NCI-H460 (cell line): ENCODE measurements around the gene PLPP4. TPM values are rescaled to one million over a fixed set of nuclear protein-coding genes. Genes with fewer than 3 reads are reported as not detected.

Source experiments
- DNase-seq: peaks from one replicate; pipeline ENCODE4 v3.0.0-alpha.2; 2016; ENCODE audit warnings: low read depth; ENCODE audit errors: extremely low read depth
- polyA plus RNA-seq: library from polyadenylated mRNA; depleted of rRNA; stranded (reverse); fragments of >200 nt; gene quantifications from 2 replicates; pipeline ENCODE4 v1.2.3, GENCODE V29; 2014; cell fraction: nucleus; rRNA removed
- total RNA-seq: library from RNA; depleted of rRNA; stranded (reverse); fragments of >200 nt; shearing (Covaris generic); gene quantifications from 2 replicates; pipeline ENCODE4 v1.2.3, GENCODE V29; 2014; rRNA removed

The PLPP4 gene
- total RNA-seq = not detected in 2 replicates
- polyA plus RNA-seq = not detected in 2 replicates

GRCh38 chr10:120456626-120457430, at the start of gene PLPP4:
Gene PLPP4, plus strand, starts transcription at chr10:120457227. Its CDS starts 79 bp downstream, at chr10:120457306.
- no peak for DNase-seq

- DNase-seq = no peak
These were observed 47.2 kb upstream of the PLPP4 start for GRCh38 chr10:120409816-120410215.

GRCh38 chr10:120414946-120415345, 42.1 kb upstream of the PLPP4 start:
- no peak for DNase-seq

- no peak for DNase-seq
These were observed 41.2 kb upstream of the PLPP4 start for GRCh38 chr10:120415709-120416330.

GRCh38 chr10:120420421-120420820, 36.6 kb upstream of the PLPP4 start:
- DNase-seq = no peak

- DNase-seq = no peak
These were observed 35.8 kb upstream of the PLPP4 start for GRCh38 chr10:120421250-120421649.

GRCh38 chr10:120422457-120422856, 34.6 kb upstream of the PLPP4 start:
- no peak for DNase-seq

GRCh38 chr10:120423431-120424197, 33.4 kb upstream of the PLPP4 start:
- DNase-seq = peak; percentile 27

- no peak for DNase-seq
These were observed 32.9 kb upstream of the PLPP4 start for GRCh38 chr10:120424198-120424464.

GRCh38 chr10:120426306-120426705, 30.7 kb upstream of the PLPP4 start:
- no peak for DNase-seq

GRCh38 chr10:120428754-120429153, 28.3 kb upstream of the PLPP4 start:
- DNase-seq = no peak

- no peak for DNase-seq
These were observed 27.6 kb upstream of the PLPP4 start for GRCh38 chr10:120429395-120429794.

- DNase-seq = no peak
These were observed 25.8 kb upstream of the PLPP4 start for GRCh38 chr10:120431251-120431651.

GRCh38 chr10:120432209-120432608, 24.8 kb upstream of the PLPP4 start:
- no peak for DNase-seq

GRCh38 chr10:120433141-120433540, 23.9 kb upstream of the PLPP4 start:
- no peak for DNase-seq

- DNase-seq = no peak
These were observed 20.5 kb upstream of the PLPP4 start for GRCh38 chr10:120436439-120437112.

- no peak for DNase-seq
These were observed 19.5 kb upstream of the PLPP4 start for GRCh38 chr10:120437541-120437940.

GRCh38 chr10:120451968-120452367, 5.1 kb upstream of the PLPP4 start:
- DNase-seq = no peak

GRCh38 chr10:120453319-120453718, 3.7 kb upstream of the PLPP4 start:
- no peak for DNase-seq

GRCh38 chr10:120453886-120454285, 3.1 kb upstream of the PLPP4 start:
- DNase-seq = no peak

GRCh38 chr10:120455004-120455403, 2.0 kb upstream of the PLPP4 start:
- DNase-seq = no peak
